Nephron progenitor cell (in vitro differentiated cells): ENCODE data around the gene TEAD3.

Experiments
- DNase-seq: peaks from one replicate; pipeline ENCODE4 v3.0.0; 2021
- H3K27ac Mint-ChIP-seq: 2 replicates; pipeline ENCODE4 v1.8.0; 2021; ENCODE audit warnings: mild to moderate bottlenecking, moderate library complexity, mixed read lengths
- H3K27me3 Mint-ChIP-seq: 2 replicates; pipeline ENCODE4 v1.8.0; 2021; ENCODE audit warnings: mild to moderate bottlenecking, low read depth, mixed read lengths; ENCODE audit not compliant: poor library complexity
- H3K36me3 Mint-ChIP-seq: 2 replicates; pipeline ENCODE4 v1.8.0; 2021; ENCODE audit warnings: low read depth, mixed read lengths
- H3K4me1 Mint-ChIP-seq: 2 replicates; pipeline ENCODE4 v1.8.0; 2021; ENCODE audit warnings: mixed read lengths
- H3K4me3 Mint-ChIP-seq: 2 replicates; pipeline ENCODE4 v1.8.0; 2021; ENCODE audit warnings: mild to moderate bottlenecking, moderate library complexity, mixed read lengths
- H3K9me3 Mint-ChIP-seq: 2 replicates; pipeline ENCODE4 v1.8.0; 2021; ENCODE audit warnings: mild to moderate bottlenecking, moderate library complexity, mixed read lengths
- CTCF ChIP-seq: fragments of 200-600 bp; sonication (generic); IDR thresholded peaks from 2 replicates; pipeline ENCODE4 v1.5.0; 2021; ENCODE audit warnings: antibody characterized with exemption

The TEAD3 gene

GRCh38 chr6:35491558-35492257 is 5.2 kb downstream of the TEAD3 start:
- Mint-ChIP-seq H3K4me1 (peaks cover 81% of the 10 kb centered on the region), H3K27me3 (no peaks in the 10 kb centered on the region)
- TF ChIP-seq CTCF = no peak

GRCh38 chr6:35490821-35491557 is 5.9 kb downstream of the TEAD3 start:
- DNase-seq = no peak
- H3K27me3 Mint-ChIP-seq = no peaks in the 10 kb centered on the region
- peaks cover 83% of the 10 kb centered on the region for H3K4me1 Mint-ChIP-seq
- no peaks in the 10 kb centered on the region for H3K9me3 Mint-ChIP-seq
- H3K4me3 Mint-ChIP-seq = peak overlapping the region; percentile 68
- no peaks in the 10 kb centered on the region for H3K36me3 Mint-ChIP-seq
- H3K27ac Mint-ChIP-seq = peak overlapping the region; percentile 68
- no peak for TF ChIP-seq CTCF

More at GRCh38 chr6:35491558-35492257, 5.2 kb downstream of the TEAD3 start:
- H3K4me3 Mint-ChIP-seq = peak overlapping the region; percentile 68
- H3K27ac Mint-ChIP-seq = no peak overlapping the region
- H3K9me3 Mint-ChIP-seq = no peaks in the 10 kb centered on the region
- no peaks in the 10 kb centered on the region for H3K36me3 Mint-ChIP-seq
- DNase-seq = no peak

GRCh38 chr6:35489995-35490791 is 6.7 kb downstream of the TEAD3 start:
- Mint-ChIP-seq H3K4me1 (peaks cover 83% of the 10 kb centered on the region), H3K9me3 (no peaks in the 10 kb centered on the region), H3K4me3 (peak overlapping the region; percentile 68), H3K36me3 (no peaks in the 10 kb centered on the region), H3K27me3 (no peaks in the 10 kb centered on the region), H3K27ac (peak overlapping the region; percentile 68)
- peak; percentile 80 for DNase-seq
- no peak for TF ChIP-seq CTCF

- Mint-ChIP-seq H3K4me3 (no peak overlapping the region), H3K27me3 (no peaks in the 10 kb centered on the region), H3K27ac (no peak overlapping the region), H3K4me1 (peaks cover 77% of the 10 kb centered on the region), H3K9me3 (no peaks in the 10 kb centered on the region), H3K36me3 (no peaks in the 10 kb centered on the region)
- TF ChIP-seq CTCF = no peak
- no peak for DNase-seq
Observed at GRCh38 chr6:35489066-35489465, 7.8 kb downstream of the TEAD3 start.

GRCh38 chr6:35488517-35488862 is 8.4 kb downstream of the TEAD3 start:
- no peak overlapping the region for H3K4me3 Mint-ChIP-seq
- H3K4me1 Mint-ChIP-seq = peaks cover 71% of the 10 kb centered on the region

More at GRCh38 chr6:35488517-35488862, 8.4 kb downstream of the TEAD3 start:
- no peak for TF ChIP-seq CTCF
- Mint-ChIP-seq H3K27ac (peak overlapping the region; percentile 66), H3K27me3 (no peaks in the 10 kb centered on the region), H3K9me3 (no peaks in the 10 kb centered on the region), H3K36me3 (peaks cover under 1% of the 10 kb centered on the region)
- no peak for DNase-seq
